GM18505 (cell line): ENCODE data around the gene RGS1.
A peak's percentile ranks its signal among the peaks of the same experiment; 100 is the strongest.

Experiments used
- ATAC-seq: cut with Tn5 transposase; IDR thresholded peaks from one replicate; pipeline ENCODE4 v1.9.1; 2021; ENCODE audit not compliant: unreplicated experiment
- POLR2A ChIP-seq: IDR thresholded peaks from 4 replicates; pipeline ENCODE4 v1.6.1; 2011; ENCODE audit warnings: borderline replicate concordance; ENCODE audit not compliant: insufficient read depth, insufficient read length; ENCODE audit errors: extremely low read depth

RGS1 gene

GRCh38 chr1:192543445-192543844, 32.1 kb upstream of the RGS1 start:
- ATAC-seq, result no peak
- no peak for TF ChIP-seq POLR2A

DNA sequence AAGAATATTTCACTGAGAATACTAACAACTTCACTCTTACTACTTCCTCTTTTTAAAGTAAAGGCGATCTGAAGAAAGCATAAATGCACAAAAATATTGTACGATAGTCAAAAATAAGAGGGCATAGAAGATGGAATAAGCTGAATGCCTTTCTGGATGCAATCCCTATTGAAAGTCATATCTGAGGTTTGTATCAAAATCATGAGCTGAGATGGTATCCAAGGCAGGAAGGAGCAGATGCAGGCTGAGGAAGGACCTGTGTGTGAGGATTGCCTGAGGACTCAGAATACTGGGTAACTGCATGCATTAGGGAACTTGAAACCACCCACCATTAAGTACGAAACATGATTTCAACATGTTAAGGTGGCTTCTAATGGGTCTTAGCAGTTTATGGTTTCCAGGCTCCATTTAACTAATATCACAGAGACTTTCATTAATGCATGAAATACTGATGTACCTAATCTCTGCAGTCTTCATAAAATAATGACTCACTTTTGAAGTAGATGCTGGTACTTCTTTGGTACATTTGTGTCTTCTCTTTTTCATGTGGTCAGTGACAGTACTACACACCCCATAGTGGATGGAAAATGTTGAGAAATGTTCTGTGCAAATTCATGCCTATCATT, 29.6 kb upstream of the RGS1 start:
- peak; percentile 54 for ATAC-seq
- no peak for TF ChIP-seq POLR2A

DNA sequence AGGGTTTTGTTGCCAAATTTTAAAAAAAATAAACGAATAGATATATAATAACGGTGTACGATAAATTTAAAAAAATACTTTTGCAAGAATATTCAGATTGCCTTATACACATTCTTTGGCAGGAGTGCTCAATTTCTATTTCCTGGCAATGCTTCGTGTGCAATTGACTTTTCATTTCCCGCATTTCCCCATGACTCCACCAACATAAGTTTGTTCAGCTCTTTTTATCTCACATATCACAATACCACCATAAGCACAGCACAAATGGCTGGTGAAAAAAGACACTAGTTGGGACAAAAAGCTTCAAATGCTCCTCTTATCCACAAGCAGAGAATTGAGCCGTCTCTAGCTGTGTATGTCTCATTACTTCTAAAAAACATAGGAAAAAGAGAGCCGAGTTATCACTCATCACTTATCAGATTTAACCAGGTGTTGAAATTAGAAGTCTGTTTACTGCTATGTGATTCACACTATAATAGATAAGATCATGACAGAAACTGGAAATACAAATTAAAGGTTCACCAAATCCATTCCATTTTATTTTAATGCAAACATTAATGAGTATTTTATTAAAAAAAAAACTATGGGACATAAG, 28.9 kb upstream of the RGS1 start:
- ATAC-seq, result no peak
- TF ChIP-seq POLR2A, result no peak

DNA sequence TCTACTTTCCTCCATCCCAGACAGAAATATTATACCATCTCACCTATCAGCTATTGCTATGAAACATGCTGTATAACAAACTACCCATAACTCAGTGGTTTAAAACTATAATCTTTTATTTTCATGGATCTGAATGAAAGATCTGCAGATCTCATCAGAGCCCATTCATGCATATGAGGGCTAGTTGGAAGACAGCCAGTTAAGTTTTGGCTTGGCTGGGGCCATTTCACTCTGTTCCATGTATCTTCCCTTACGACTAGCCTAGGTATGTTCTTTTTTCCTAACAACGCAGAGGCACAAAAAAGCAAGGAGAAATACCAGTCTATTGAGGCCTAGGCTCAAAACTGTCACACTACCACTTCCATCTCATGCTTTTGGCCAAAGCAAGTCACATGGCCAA, 28.1 kb upstream of the RGS1 start:
- no peak for ATAC-seq
- TF ChIP-seq POLR2A, result no peak

GRCh38 chr1:192549937-192550336, 25.6 kb upstream of the RGS1 start:
- no peak for ATAC-seq
- TF ChIP-seq POLR2A, result no peak

DNA sequence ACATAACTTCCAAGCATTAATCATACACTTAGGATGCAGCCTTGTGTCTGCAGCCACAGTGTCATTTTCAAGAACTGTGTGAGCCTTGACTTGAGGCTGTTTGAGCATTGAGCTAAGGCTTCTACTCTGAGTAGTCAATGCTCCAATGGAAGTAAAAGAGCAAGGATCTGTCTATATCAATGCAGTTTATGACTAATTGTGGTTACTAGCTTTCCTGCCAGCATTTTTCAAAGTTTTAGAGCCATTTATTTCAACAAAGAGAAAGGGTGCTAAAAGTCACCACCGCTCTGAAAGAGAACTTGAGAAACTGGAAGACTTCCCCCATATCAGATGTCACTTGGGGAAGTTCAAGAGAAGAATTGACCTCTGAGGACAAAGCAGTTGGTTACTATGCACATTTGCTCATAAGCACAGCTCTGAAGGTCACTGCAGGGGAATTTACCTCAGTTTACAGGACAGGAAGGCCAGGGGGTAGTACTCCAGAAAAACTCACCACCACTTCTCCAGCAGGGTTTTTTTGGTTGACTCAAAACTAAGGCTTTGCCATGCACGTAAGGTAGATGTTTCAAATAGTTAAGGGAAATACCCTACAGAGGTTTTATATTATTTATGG, 24.5 kb upstream of the RGS1 start:
- peak; percentile 24 for TF ChIP-seq POLR2A
- peak; percentile 52 for ATAC-seq

DNA sequence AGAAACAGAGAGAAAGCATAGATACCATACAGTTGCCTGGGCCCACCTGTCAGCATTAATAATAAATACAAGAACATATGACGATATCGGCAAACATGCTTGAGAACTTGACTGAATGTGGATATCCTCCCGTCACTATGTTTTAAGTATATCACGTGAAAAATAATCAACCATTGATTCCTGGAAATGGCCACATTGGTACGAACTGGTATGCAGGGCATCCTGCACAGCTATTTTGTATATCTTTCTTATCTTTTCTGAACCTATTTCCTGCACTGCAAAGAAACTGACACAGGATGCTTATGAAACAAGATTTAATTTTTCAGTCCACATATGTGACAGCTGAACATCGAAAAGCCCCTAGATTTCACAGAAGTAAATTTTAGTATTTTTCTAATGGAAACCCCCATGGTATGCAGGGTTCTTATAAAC, 22.8 kb upstream of the RGS1 start:
- ATAC-seq, result no peak
- TF ChIP-seq POLR2A, result no peak

GRCh38 chr1:192553741-192554140, 21.8 kb upstream of the RGS1 start:
- ATAC-seq, result no peak
- TF ChIP-seq POLR2A, result no peak

DNA sequence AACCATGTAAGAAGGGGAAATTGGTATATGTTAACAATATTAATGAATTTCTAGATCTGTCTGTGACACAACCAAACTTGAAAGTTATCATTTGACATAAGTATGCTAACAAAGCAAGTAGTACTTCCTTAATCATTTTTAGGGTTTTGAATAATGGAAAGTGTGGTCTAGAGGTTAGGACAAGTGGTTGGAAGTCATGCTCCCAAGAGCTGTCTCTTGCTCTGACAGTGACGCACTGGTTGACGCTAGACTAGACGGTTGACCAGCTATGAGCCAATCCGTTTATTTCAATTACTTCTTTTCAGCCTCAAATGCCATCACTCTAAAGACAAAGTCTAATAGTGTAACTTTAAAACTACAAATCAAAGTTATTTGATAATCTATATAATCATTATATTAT, 20.7 kb upstream of the RGS1 start:
- TF ChIP-seq POLR2A, result no peak
- ATAC-seq, result no peak

DNA sequence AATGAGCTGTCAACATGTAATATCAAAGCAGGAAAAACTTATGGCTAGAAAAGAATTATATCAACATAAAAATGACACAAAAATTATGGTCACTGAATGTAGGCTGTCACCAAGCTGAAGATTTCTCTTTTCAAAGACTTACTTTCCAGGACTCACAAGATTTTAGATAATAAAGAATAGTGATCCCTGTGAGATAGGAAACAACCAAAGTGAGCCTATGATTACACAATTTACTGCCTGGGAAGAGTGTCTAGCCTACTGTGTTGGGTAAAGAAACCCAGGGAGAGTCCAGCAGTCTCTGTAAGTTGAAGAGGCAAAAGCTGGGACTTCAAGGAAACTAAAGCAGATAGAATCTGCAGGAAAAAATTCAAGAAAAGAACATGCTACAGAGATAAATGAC, 20.2 kb upstream of the RGS1 start:
- ATAC-seq, result no peak
- TF ChIP-seq POLR2A, result no peak

DNA sequence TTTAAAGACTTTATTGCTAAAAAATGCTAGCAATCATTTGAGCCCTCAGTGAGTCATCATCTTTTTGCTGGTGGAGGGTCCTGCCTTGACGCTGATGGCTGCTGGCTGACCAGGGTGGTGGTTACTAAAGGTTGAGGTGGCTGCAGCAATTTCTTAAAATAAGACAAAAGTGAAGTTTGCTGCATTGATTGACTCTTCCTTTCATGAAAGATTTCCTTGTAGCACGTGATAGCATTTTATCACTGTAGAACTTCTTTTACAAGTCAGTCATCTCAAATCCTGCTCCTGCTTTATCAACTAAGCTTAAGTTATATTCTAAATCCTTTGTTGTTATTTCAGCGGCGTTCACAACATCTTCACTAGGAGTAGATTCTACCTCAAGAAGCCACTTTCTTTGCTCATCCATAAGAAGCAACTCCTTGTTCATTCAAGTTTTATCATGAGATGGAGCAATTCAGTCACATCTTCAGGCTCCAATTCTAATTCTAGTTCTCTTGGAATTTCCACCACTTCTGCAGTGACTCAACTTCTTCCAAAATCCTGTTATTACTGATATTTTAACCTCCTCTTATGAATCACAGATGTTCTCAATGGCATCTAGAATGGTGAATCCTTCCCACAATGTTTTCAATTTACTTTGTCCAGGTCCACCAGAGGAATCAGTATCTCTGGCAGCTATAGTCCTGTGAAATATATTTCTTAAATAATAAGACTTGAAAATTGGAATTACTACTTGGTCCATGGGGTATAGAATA, 17.6 kb upstream of the RGS1 start:
- no peak for ATAC-seq
- no peak for TF ChIP-seq POLR2A

DNA sequence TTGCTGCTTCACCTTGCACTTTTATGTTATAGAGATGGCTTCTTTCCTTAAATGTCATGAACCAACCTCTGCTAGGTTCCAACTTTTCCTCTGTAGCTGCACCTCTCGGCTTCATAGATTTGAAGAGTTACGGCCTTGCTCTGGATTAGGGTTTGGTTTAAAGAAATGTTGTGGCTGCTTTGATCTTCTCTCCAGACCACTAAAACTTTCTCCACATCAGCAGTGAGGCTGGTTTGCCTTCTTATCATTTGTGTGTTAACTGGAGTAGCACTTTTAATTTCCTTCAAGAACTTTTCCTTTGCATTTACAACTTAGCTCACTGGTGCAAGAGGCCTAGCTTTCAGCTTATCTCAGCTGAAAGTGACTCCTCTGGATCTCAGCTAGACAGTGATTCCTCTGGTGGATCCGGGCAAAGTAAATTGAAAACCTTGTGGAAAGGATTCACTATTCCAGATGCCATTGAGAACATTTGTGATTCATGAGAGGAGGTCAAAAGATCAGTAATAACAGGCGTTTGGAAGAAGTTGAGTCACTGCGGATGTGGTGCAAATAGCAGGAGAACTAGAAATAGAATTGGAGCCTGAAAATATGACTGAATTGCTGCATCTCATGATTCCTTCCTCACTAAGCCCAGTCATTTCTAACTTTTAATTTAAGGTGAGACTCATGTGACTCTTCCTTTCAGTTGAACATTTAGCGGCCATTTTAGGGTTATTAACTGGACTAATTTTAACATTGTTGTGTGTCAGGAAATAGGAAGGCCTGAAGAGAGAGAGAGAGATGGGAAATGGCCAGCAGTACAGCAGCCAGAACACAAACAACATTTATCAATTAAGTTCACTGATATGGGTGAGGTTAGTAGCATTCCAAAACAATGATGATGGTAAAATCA, 16.2 kb upstream of the RGS1 start:
- TF ChIP-seq POLR2A, result no peak
- ATAC-seq, result peak; percentile 55

- no peak for TF ChIP-seq POLR2A
- ATAC-seq, result no peak
Observed at GRCh38 chr1:192561301-192561700, 14.3 kb upstream of the RGS1 start.
